RWPE1 (cell line): ENCODE data around the gene IL15RA.

ENCODE experiments used
- CTCF ChIA-PET: fragments of 350-600 bp; sonication (Branson Sonifier 250); formaldehyde crosslinking; extraction: SDS; loops from one replicate; lab custom pipeline; 2021; lab: Yijun Ruan, JAX
- POLR2A ChIA-PET: fragments of 400-600 bp; formaldehyde crosslinking; extraction: SDS; loops from one replicate; lab custom pipeline; 2020; ENCODE audit warnings: antibody characterized with exemption; ENCODE audit not compliant: low non-redundant PET; lab: Yijun Ruan, JAX
- DNase-seq: peaks from one replicate; pipeline ENCODE4 v3.0.0; 2012; ENCODE audit warnings: low spot score
- H3K27ac ChIP-seq: fragments of 450-650 bp; 2 replicates; pipeline ENCODE4 v1.5.1; 2017
- CTCF ChIP-seq: fragments of 450-650 bp; conservative IDR thresholded peaks from 2 replicates; pipeline ENCODE4 v1.5.1; 2017; ENCODE audit warnings: low read depth, mild to moderate bottlenecking

IL15RA gene

GRCh38 chr10:5999440-6000165 lies 22.3 kb upstream of the IL15RA start:
- no peak overlapping the region for H3K27ac ChIP-seq
- no peak for DNase-seq
- no peak for TF ChIP-seq CTCF
- CTCF ChIA-PET, result no interaction called here
- POLR2A ChIA-PET, result no interaction called here

GRCh38 chr10:5996696-5997095 lies 19.4 kb upstream of the IL15RA start:
- H3K27ac ChIP-seq, result no peak overlapping the region
- TF ChIP-seq CTCF, result no peak
- ChIA-PET CTCF (no interaction called here), POLR2A (no interaction called here)
- no peak for DNase-seq

GRCh38 chr10:5992398-5992797 lies 15.1 kb upstream of the IL15RA start:
- ChIA-PET POLR2A (no interaction called here), CTCF (no interaction called here)
- TF ChIP-seq CTCF, result no peak
- H3K27ac ChIP-seq, result no peak overlapping the region
- no peak for DNase-seq

DNA sequence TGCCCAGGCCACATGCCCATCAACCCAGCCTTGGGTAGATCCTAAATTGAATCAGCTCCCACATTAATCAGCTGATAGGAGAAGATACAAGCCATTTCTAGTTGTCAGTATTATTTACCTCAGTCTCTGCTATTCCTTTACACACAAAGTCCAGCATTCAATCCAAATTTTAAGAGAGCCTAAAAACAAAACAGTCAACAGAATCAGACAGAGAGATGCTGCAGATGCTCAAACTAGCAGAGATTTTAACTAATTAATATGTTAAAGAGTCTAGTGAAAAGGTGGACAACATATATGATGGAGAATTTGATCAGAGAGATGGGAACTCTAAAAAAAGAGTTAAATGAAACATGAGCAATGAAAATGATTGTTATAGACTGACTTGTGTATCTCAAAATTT lies 14.4 kb upstream of the IL15RA start:
- no peak for TF ChIP-seq CTCF
- ChIA-PET CTCF (no interaction called here), POLR2A (no interaction called here)
- no peak for DNase-seq
- H3K27ac ChIP-seq, result no peak overlapping the region

GRCh38 chr10:5989756-5990155 lies 12.4 kb upstream of the IL15RA start:
- H3K27ac ChIP-seq, result no peak overlapping the region
- no peak for TF ChIP-seq CTCF
- ChIA-PET POLR2A (no interaction called here), CTCF (no interaction called here)
- DNase-seq, result no peak

DNA sequence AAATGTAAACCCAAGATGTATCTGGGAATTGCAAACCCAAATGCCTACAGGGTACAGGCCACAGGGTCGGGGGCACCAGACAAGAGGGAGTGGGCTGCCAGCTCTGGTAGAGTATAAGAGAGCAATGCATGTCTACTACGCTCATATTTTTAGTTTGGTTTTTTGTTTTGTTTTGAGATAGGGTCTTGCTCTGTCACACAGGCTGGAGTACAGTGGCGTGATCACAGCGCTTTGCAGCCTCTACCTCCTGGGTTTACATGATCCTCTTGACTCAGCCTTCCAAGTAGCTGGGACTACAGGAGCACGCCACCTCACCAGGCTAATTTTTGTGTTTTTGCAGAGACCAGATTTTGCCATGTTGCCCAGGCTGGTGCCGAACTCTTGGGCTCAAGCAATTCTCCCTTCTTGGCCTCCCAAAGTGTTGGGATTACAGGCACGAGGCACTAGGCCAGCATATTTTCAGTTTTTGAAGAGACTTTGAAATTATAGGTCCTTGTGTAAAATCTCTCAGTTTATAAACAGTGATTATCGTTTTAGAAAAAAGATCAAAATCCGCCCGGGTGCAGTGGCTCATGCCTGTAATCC lies 11.1 kb upstream of the IL15RA start:
- ChIA-PET CTCF (no interaction called here), POLR2A (no interaction called here)
- DNase-seq, result no peak
- TF ChIP-seq CTCF, result no peak
- no peak overlapping the region for H3K27ac ChIP-seq
